T-cell (primary cell): Measurements from ENCODE around the gene GBGT1. TPM values are rescaled to one million over a fixed set of nuclear protein-coding genes. Genes with fewer than 3 reads are reported as not detected.

Experiments
- ATAC-seq, 4 experiments: fragments of 200-7000 bp in 3 of 4; fragments of 150-1000 bp in 1 of 4; cut with Tn5 transposase; replicated peaks in 1 of 4; 1 replicate in 3 of 4; 2 replicates in 1 of 4; pipeline ENCODE4 v1.10.0; 2021; ENCODE audit warnings: moderate library complexity in 3 of 4, mild to moderate bottlenecking in 2 of 4, moderate number of reproducible peaks in 1 of 4
- CTCF ChIA-PET, 2 donors: fragments of 300-600 bp; sonication (Branson Sonifier 250); formaldehyde crosslinking; loops; one replicate each; lab custom pipeline; 2022; ENCODE audit warnings: antibody characterized with exemption in 2 of 2; lab: Charles Lee
- POLR2A ChIA-PET, 2 donors: fragments of 300-600 bp; sonication (Branson Sonifier 250); formaldehyde crosslinking; loops; one replicate each; lab custom pipeline; 2022; ENCODE audit warnings: antibody characterized with exemption in 2 of 2; lab: Charles Lee
- DNase-seq, 35 experiments: peaks; one replicate each; pipeline versions ENCODE4 v3.0.0 to v3.0.0-alpha.2; 2013 to 2023
- H3K27ac ChIP-seq: one replicate; pipeline ENCODE4 v1.5.1; 2013; ENCODE audit warnings: low read length
- H3K27me3 ChIP-seq, 2 experiments: replicated peaks in 1 of 2; 1 replicate in 1 of 2; 2 replicates in 1 of 2; pipeline versions ENCODE4 v1.6.1 to v1.7.0; 2013; ENCODE audit warnings: low read length in 1 of 2, mixed read lengths in 1 of 2; ENCODE audit not compliant: control insufficient read depth in 2 of 2, insufficient read depth in 2 of 2; ENCODE audit errors: extremely low read depth in 1 of 2
- H3K36me3 ChIP-seq, 2 donors: 1 replicate in 1 of 2; 2 replicates in 1 of 2; pipeline versions ENCODE4 v1.6.1 to v1.7.0; 2013; ENCODE audit warnings: low read length in 1 of 2; ENCODE audit not compliant: control insufficient read depth in 2 of 2, insufficient read depth in 1 of 2; ENCODE audit errors: extremely low read depth in 1 of 2
- H3K4me1 ChIP-seq, 2 experiments: 1 replicate in 1 of 2; 2 replicates in 1 of 2; pipeline versions ENCODE4 v1.6.1 to v1.7.0; 2013; ENCODE audit warnings: low read length in 2 of 2, mixed read lengths in 1 of 2; ENCODE audit not compliant: insufficient read depth in 2 of 2, control insufficient read depth in 1 of 2; ENCODE audit errors: extremely low read depth in 1 of 2
- H3K4me3 ChIP-seq, 2 donors: 1 replicate in 1 of 2; 2 replicates in 1 of 2; pipeline versions ENCODE4 v1.5.1 to v1.7.0; 2013; ENCODE audit warnings: mild to moderate bottlenecking in 2 of 2, low read length in 1 of 2, moderate library complexity in 1 of 2; ENCODE audit not compliant: control insufficient read depth in 1 of 2; ENCODE audit errors: extremely low read depth in 1 of 2
- H3K9me3 ChIP-seq: 2 replicates; pipeline ENCODE4 v1.7.0; 2013
- H3K27ac Mint-ChIP-seq, 2 donors: one replicate each; pipeline ENCODE4 v1.8.0; 2020 to 2021; ENCODE audit warnings: mild to moderate bottlenecking in 2 of 2, mixed read lengths in 2 of 2
- H3K27me3 Mint-ChIP-seq, 2 donors: one replicate each; pipeline ENCODE4 v1.8.0; 2021 to 2022; ENCODE audit warnings: mixed read lengths in 2 of 2
- H3K36me3 Mint-ChIP-seq: one replicate; pipeline ENCODE4 v1.8.0; 2021; ENCODE audit warnings: mixed read lengths
- H3K4me1 Mint-ChIP-seq, 3 donors: one replicate each; pipeline ENCODE4 v1.8.0; 2020 to 2022; ENCODE audit warnings: mixed read lengths in 3 of 3, mild to moderate bottlenecking in 1 of 3
- H3K4me3 Mint-ChIP-seq, 3 donors: one replicate each; pipeline ENCODE4 v1.8.0; 2020 to 2022; ENCODE audit warnings: mild to moderate bottlenecking in 3 of 3, mixed read lengths in 3 of 3, moderate library complexity in 3 of 3
- H3K9me3 Mint-ChIP-seq, 3 donors: one replicate each; pipeline ENCODE4 v1.8.0; 2020 to 2022; ENCODE audit warnings: mixed read lengths in 3 of 3
- WGBS: methylation state at CpG from one replicate; pipeline ENCODE4 v1.1.5; 2013; ENCODE audit warnings: missing lambda C conversion rate; ENCODE audit not compliant: insufficient coverage; 5-methylcytosine and 5-hydroxymethylcytosine counted together
- total RNA-seq, 35 experiments: library from RNA in 6 of 35; stranded (reverse) in 6 of 35; fragments of 120-200 nt in 1 of 35; gene quantifications; one replicate each; pipeline versions ENCODE4 v1.2.1 to v1.2.4 and lab custom pipeline; 2013 to 2026

GBGT1 gene
- total RNA-seq, 5 donors from 2014 or later (not counting 1 experiment from before 2014, with no cell fraction given): 1.3 to 13.3 (median 7.9) TPM

DNA sequence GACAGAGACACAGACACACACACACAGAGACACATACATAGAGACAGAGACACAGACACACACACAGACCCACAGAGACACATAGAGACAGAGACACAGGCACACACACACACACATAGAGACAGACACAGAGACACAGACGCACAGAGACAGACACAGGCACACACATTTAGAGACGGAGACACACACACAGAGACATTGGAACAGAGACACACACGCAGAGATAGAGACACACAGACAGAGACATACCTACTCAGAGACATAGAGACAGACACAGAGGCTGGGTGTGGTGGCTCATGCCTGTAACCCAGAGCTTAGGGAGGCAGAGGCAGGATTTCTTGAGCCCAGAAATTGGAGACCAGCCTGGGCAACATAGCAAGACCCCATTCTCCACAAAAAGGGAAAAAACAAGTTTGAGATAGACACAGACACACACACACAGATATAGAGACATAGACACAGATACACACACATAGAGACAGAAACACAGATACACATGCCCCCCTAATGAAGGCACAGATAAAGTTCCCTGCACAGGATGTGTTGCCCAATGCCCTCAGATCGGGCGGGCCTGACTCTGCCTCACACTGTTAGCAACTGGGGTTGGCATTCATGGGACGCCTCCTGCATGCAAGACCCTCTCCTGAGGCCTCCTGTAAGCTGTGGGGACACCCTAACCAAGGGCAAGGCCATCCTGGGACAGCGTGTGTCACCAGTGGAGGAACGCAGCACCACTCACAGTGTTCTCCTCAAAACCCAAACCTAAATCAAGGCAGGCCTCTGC, 39.4 kb downstream of the GBGT1 start:
- no peaks in the 10 kb centered on the region for H3K27me3 Mint-ChIP-seq
- peak overlapping the region in 2 of 3 donors; percentile 1 to 35 for H3K4me3 Mint-ChIP-seq
- no peaks in the 10 kb centered on the region for H3K9me3 ChIP-seq
- CTCF ChIA-PET: no interaction called here
- peak overlapping the region; percentile 64 to 77 for H3K27ac Mint-ChIP-seq
- POLR2A ChIA-PET: no interaction called here
- peak overlapping the region; percentile 24 for H3K27ac ChIP-seq
- ATAC-seq (no peak), DNase-seq (no peak)
- no peaks in the 10 kb centered on the region for H3K9me3 Mint-ChIP-seq
- peaks cover 0 to 14% of the 10 kb centered on the region in 2 donors for H3K36me3 ChIP-seq
- H3K36me3 Mint-ChIP-seq: peaks cover 10% of the 10 kb centered on the region
- peaks cover 7 to 91% of the 10 kb centered on the region in 2 experiments for H3K4me1 ChIP-seq
- no peaks in the 10 kb centered on the region for H3K27me3 ChIP-seq
- WGBS: 74% methylated on average over 5 of the region's 8 CpGs
- H3K4me3 ChIP-seq: no peak overlapping the region
- H3K4me1 Mint-ChIP-seq: peaks cover 47 to 86% (median 70%) of the 10 kb centered on the region in 3 donors

DNA sequence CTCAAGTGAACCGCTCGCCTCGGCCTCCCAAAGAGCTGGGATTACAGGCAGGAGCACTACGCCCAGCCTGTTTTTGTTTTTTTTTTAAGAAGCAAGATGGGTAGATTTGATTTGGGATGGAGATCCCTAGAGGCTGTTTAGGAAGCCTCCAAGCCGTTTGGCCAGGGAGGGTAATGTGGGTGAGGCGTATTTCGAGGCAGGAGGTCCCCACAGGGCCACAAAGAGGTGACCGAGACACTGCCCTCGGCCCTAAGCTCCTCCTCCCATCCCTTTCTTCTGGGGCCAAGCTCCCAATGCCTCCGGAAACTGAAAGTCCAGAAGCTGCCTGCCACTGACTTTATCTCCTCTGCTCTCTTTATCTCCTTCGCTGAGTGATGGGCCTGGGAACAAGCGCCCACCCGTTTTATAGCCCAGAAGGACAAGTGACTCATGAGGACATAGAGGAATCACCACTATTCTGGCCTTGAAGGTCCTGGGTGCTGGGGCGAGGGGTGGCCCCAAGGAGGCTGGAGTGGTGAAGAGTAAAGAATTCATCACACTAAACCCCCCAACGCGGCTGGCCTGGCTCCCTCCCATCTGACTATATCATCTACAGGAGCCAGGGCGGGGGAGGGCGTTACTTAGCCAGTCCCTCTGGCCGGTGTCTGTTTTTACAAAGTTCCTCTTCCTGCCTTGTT, 40.6 kb downstream of the GBGT1 start:
- ChIA-PET POLR2A (interaction anchor here in 1 of 2 donors (1.1 to 2.0 kb wide), 2 partner anchors 10 to 21 kb away, joined by 4 to 7 read pairs; no protein-coding TSS in a partner anchor), CTCF (interaction anchor here in 1 of 2 donors (0.7 to 1.1 kb wide), 2 partner anchors 21 to 24 kb away, joined by 3 to 4 read pairs; no protein-coding TSS in a partner anchor)
- no peaks in the 10 kb centered on the region for H3K9me3 ChIP-seq
- Mint-ChIP-seq H3K4me1 (peaks cover 50 to 90% (median 73%) of the 10 kb centered on the region in 3 donors), H3K27ac (peak overlapping the region; percentile 93 to 95), H3K9me3 (no peaks in the 10 kb centered on the region), H3K36me3 (peaks cover 10% of the 10 kb centered on the region), H3K27me3 (no peaks in the 10 kb centered on the region), H3K4me3 (peak overlapping the region in 1 of 3 donors; percentile 77)
- DNase-seq (no peak), ATAC-seq (no peak)
- H3K27me3 ChIP-seq: no peaks in the 10 kb centered on the region
- 79% methylated on average over 11 of the region's 19 CpGs for WGBS
- peaks cover 0 to 14% of the 10 kb centered on the region in 2 donors for H3K36me3 ChIP-seq
- peak overlapping the region; percentile 38 for H3K27ac ChIP-seq
- H3K4me1 ChIP-seq: peaks cover 4 to 91% of the 10 kb centered on the region in 2 experiments
- no peak overlapping the region for H3K4me3 ChIP-seq

DNA sequence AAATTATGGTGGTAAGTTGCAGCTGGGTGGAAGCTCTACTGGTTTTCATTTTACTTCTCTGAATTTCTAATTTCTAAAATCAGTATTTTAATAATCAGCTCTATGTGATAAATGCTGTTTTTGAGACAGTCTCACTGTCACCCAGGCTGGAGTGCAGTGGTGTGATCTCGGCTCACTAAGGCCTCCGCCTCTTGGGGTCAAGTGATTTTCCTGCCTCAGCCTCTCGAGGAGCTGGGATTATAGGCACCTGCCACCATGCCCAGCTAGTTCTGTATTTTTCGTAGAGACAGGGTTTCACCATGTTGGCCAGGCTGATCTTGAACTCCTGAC, 41.1 kb downstream of the GBGT1 start:
- WGBS: 97% methylated on average over 4 of the region's 4 CpGs
- ChIA-PET CTCF (interaction anchor here in 1 of 2 donors (0.7 to 1.1 kb wide), 2 partner anchors 22 to 25 kb away, joined by 3 to 4 read pairs; no protein-coding TSS in a partner anchor), POLR2A (interaction anchor here in 1 of 2 donors (0.6 to 2.0 kb wide), 3 partner anchors 11 to 80 kb away, joined by 3 to 7 read pairs (median 4); no protein-coding TSS in a partner anchor)
- Mint-ChIP-seq H3K4me3 (peak overlapping the region in 1 of 3 donors; percentile 77), H3K27me3 (no peaks in the 10 kb centered on the region), H3K27ac (peak overlapping the region; percentile 93 to 95), H3K9me3 (no peaks in the 10 kb centered on the region), H3K36me3 (peaks cover 5% of the 10 kb centered on the region), H3K4me1 (peaks cover 50 to 90% (median 73%) of the 10 kb centered on the region in 3 donors)
- Histone ChIP-seq H3K36me3 (peaks cover 0 to 14% of the 10 kb centered on the region in 2 donors), H3K27me3 (no peaks in the 10 kb centered on the region), H3K4me1 (peaks cover 2 to 91% of the 10 kb centered on the region in 2 experiments), H3K27ac (peak overlapping the region; percentile 87), H3K9me3 (no peaks in the 10 kb centered on the region), H3K4me3 (no peak overlapping the region)
- ATAC-seq (no peak), DNase-seq (no peak)

DNA sequence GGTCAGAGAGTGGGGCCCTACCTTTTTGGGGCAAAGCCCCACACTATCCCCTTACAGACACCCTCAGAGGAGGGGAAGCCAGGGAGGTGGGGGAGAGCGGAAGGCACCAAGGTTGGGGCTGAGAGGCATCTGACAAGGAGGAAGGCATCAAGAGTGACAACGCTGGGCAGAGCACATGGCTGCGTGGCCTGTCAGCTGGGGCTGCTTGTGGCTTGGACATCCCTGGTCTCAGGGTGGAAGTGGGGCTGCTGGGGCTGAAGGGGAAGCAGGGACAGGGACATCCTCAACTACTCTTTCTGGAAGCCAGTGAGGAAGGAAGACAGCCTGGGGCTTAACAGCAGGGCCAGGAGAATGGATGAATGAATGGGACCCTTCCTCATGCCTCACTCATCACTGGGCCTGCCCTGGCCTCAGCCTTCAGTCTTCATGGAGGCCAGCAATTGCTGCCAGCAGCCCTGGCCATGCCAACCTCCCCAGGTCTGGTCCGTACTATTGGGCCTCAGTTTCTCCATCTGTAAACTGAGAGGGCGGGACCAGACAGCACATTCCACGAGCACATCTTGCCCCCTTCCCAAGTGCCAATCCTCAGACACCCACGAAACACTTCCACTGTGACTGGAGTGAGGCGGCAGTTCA, 41.7 kb downstream of the GBGT1 start:
- ATAC-seq (peak; percentile 4 to 11 (median 10)), DNase-seq (peak in 2 of 35 experiments; percentile 42 to 47)
- no peaks in the 10 kb centered on the region for H3K9me3 ChIP-seq
- no peaks in the 10 kb centered on the region for H3K27me3 ChIP-seq
- H3K36me3 Mint-ChIP-seq: peaks cover 4% of the 10 kb centered on the region
- H3K27me3 Mint-ChIP-seq: no peaks in the 10 kb centered on the region
- ChIA-PET CTCF (interaction anchor here in 1 of 2 donors (1.1 kb wide), 1 partner anchor 25 kb away, joined by 4 read pairs; no protein-coding TSS in a partner anchor), POLR2A (interaction anchor here in 1 of 2 donors (0.6 to 2.0 kb wide), 3 partner anchors 11 to 81 kb away, joined by 3 to 7 read pairs (median 4); no protein-coding TSS in a partner anchor)
- H3K4me1 ChIP-seq: peaks cover 2 to 91% of the 10 kb centered on the region in 2 experiments
- peaks cover 0 to 10% of the 10 kb centered on the region in 2 donors for H3K36me3 ChIP-seq
- H3K4me3 ChIP-seq: peak overlapping the region in 1 of 2 donors; percentile 34
- WGBS: 80% methylated on average over 4 of the region's 8 CpGs
- H3K27ac ChIP-seq: peak overlapping the region; percentile 87
- H3K9me3 Mint-ChIP-seq: no peaks in the 10 kb centered on the region
- peak overlapping the region; percentile 93 to 95 for H3K27ac Mint-ChIP-seq
- H3K4me1 Mint-ChIP-seq: peaks cover 47 to 89% (median 73%) of the 10 kb centered on the region in 3 donors
- peak overlapping the region; percentile 72 to 77 (median 74) for H3K4me3 Mint-ChIP-seq

DNA sequence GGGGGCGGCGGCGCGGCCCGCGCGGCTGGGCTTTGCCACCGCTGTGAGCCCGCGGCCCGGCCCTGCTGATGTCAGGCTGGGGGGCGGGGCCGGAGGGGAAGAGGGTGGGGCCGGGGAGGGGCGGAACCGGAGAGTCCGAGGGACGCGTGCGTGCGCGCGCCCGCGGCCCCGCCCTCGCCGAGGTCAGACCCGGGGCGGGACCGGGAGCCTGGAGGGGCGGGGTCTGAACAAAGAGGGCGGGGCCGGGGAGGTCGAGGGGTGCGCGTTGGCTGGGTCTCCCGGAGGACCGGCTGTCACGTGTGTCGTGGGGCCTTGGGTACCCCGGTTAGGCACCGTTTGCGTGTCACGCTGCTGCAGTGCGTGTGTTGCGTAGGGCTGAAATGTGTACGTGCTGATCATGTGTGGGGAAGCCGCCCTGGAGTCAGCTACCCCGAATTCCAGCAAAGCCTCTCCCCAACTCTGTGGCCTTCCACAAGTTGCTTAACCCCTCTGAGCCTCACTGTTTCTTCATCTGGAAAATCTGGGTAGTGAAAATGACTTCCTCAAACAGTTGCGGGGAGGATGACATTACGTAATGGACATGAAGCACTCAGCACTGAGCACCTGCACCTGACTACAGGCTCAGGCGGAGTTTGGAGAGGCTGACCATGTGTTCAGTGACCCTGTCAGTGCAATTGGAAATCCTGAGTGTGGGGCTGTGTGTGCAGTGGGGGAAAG, 42.4 kb downstream of the GBGT1 start, which contains the start of gene RALGDS:
TSS of gene RALGDS (minus strand) at position 43 of the 717 bp plus-strand sequence. CDS start 86 bp downstream, outside the sequence.
- DNase-seq: peak; percentile 71 to 95 (median 85)
- H3K4me1 ChIP-seq: peaks cover 2 to 91% of the 10 kb centered on the region in 2 experiments
- Mint-ChIP-seq H3K4me1 (peaks cover 43 to 89% (median 66%) of the 10 kb centered on the region in 3 donors), H3K4me3 (peak within 1 kb of the TSS; percentile 75 to 78 (median 77)), H3K27ac (peak within 1 kb of the TSS; percentile 93 to 95), H3K36me3 (peaks cover under 1% of the 10 kb centered on the region), H3K27me3 (no peaks in the 10 kb centered on the region), H3K9me3 (no peaks in the 10 kb centered on the region)
- H3K9me3 ChIP-seq: no peaks in the 10 kb centered on the region
- peak within 1 kb of the TSS; percentile 87 for H3K27ac ChIP-seq
- H3K4me3 ChIP-seq: peak within 1 kb of the TSS; percentile 52 to 70
- WGBS: 8% methylated on average over 19 of the region's 53 CpGs
- ChIA-PET CTCF (interaction anchor here in 1 of 2 donors (0.5 kb wide), 1 partner anchor 22 kb away, joined by 4 read pairs; no protein-coding TSS in a partner anchor), POLR2A (interaction anchor here in 1 of 2 donors (2.0 kb wide), 1 partner anchor 12 kb away, joined by 4 read pairs; no protein-coding TSS in a partner anchor)
- no peaks in the 10 kb centered on the region for H3K27me3 ChIP-seq
- peak; percentile 83 to 87 (median 86) for ATAC-seq
- H3K36me3 ChIP-seq: peaks cover 0 to 7% of the 10 kb centered on the region in 2 donors
